Measurements from ENCODE around the gene PLA2G5.

GRCh38 chr1:20074725-20075171, 4.8 kb downstream of the PLA2G5 start:
- TF ChIP-seq POLR2A (IDR thresholded peaks at IDR 0.05), result no peak
- TF ChIP-seq, protein P1, sequence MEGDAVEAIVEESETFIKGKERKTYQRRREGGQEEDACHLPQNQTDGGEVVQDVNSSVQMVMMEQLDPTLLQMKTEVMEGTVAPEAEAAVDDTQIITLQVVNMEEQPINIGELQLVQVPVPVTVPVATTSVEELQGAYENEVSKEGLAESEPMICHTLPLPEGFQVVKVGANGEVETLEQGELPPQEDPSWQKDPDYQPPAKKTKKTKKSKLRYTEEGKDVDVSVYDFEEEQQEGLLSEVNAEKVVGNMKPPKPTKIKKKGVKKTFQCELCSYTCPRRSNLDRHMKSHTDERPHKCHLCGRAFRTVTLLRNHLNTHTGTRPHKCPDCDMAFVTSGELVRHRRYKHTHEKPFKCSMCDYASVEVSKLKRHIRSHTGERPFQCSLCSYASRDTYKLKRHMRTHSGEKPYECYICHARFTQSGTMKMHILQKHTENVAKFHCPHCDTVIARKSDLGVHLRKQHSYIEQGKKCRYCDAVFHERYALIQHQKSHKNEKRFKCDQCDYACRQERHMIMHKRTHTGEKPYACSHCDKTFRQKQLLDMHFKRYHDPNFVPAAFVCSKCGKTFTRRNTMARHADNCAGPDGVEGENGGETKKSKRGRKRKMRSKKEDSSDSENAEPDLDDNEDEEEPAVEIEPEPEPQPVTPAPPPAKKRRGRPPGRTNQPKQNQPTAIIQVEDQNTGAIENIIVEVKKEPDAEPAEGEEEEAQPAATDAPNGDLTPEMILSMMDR (IDR thresholded peaks at IDR 0.05), result no peak

Data from lower leg skin (tissue), 3 donors.